Endothelial cell of umbilical vein (primary cell): ENCODE data around the gene ATP2B2. TPM values are rescaled to one million over a fixed set of nuclear protein-coding genes. Genes with fewer than 3 reads are reported as not detected.

Experiments
- BruUV-seq: library from RNA; stranded (reverse); fragments of 400-500 nt; replicated peaks from 2 replicates; lab custom pipeline; 2021; lab: Mats Ljungman, UMichigan
- CTCF ChIA-PET: fragments of 300-600, 350-600 bp; sonication (Branson Sonifier 250); formaldehyde crosslinking; loops from one replicate; lab custom pipeline; 2021; ENCODE audit warnings: antibody characterized with exemption, inconsistent platforms; lab: Charles Lee
- POLR2A ChIA-PET: fragments of 300-600, 350-600 bp; sonication (Branson Sonifier 250); formaldehyde crosslinking; loops from one replicate; lab custom pipeline; 2021; ENCODE audit warnings: antibody characterized with exemption, inconsistent platforms; lab: Charles Lee
- DNase-seq: peaks from one replicate; pipeline ENCODE4 v3.0.0-alpha.2; 2011; ENCODE audit warnings: low read depth, low spot score
- FAIRE-seq: peaks from 2 replicates; lab custom pipeline; 2011; peaks lifted over from hg19 to GRCh38; lab: Jason Lieb, UNC
- H2AFZ ChIP-seq: 2 replicates; pipeline ENCODE4 v1.6.0; 2012; ENCODE audit warnings: low read depth, low read length, control low read depth, inconsistent platforms
- H3K27ac ChIP-seq: 2 replicates; pipeline ENCODE4 v1.5.1; 2011; ENCODE audit warnings: low read depth, mild to moderate bottlenecking, control low read depth, low read length, moderate library complexity; ENCODE audit not compliant: insufficient read depth
- H3K27me3 ChIP-seq, 2 experiments: 2 replicates each; pipeline versions ENCODE4 v1.6.0 to v1.6.1; 2011; ENCODE audit warnings: low read length in 2 of 2, mixed read lengths in 1 of 2; ENCODE audit not compliant: control insufficient read depth in 2 of 2, insufficient read depth in 2 of 2
- H3K36me3 ChIP-seq, 2 experiments: 2 replicates in 1 of 2; 3 replicates in 1 of 2; pipeline ENCODE4 v1.5.1; 2011; ENCODE audit warnings: low read length in 2 of 2, mild to moderate bottlenecking in 1 of 2, moderate library complexity in 1 of 2; ENCODE audit not compliant: control insufficient read depth in 2 of 2, insufficient read depth in 2 of 2; ENCODE audit errors: extremely low read depth in 1 of 2
- H3K4me1 ChIP-seq: 3 replicates; pipeline ENCODE4 v1.5.1; 2011; ENCODE audit warnings: mild to moderate bottlenecking, low read length; ENCODE audit not compliant: control insufficient read depth, insufficient read depth; ENCODE audit errors: extremely low read depth
- H3K4me2 ChIP-seq: 2 replicates; pipeline ENCODE4 v1.6.1; 2011; ENCODE audit warnings: low read length, control low read depth, mixed read lengths; ENCODE audit not compliant: insufficient read depth
- H3K4me3 ChIP-seq, 3 experiments: fragments of 200-600 bp in 1 of 3; sonication (generic), shearing (Covaris generic) in 1 of 3; replicated peaks in 1 of 3; 2 replicates each; pipeline ENCODE4 v1.5.1; 2011 to 2016; ENCODE audit warnings: control low read depth in 3 of 3, low read length in 3 of 3, mild to moderate bottlenecking in 2 of 3, inconsistent platforms in 1 of 3, low read depth in 1 of 3, moderate library complexity in 1 of 3; ENCODE audit not compliant: insufficient read depth in 1 of 3
- H3K79me2 ChIP-seq: 2 replicates; pipeline ENCODE4 v1.6.0; 2012; ENCODE audit warnings: low read length, inconsistent platforms; ENCODE audit not compliant: control insufficient read depth, insufficient read depth
- H3K9ac ChIP-seq: replicated peaks from 2 replicates; pipeline ENCODE3; 2011; ENCODE audit warnings: low read length, control low read depth; ENCODE audit not compliant: insufficient read depth; ENCODE audit errors: extremely low read depth
- H3K9me1 ChIP-seq: replicated peaks from 3 replicates; pipeline ENCODE4 v1.6.0; 2011; ENCODE audit warnings: mild to moderate bottlenecking, low read length; ENCODE audit not compliant: control insufficient read depth, insufficient read depth; ENCODE audit errors: extremely low read depth
- H3K9me3 ChIP-seq: replicated peaks from 2 replicates; pipeline ENCODE4 v1.5.1; 2012; ENCODE audit warnings: low read length, inconsistent platforms; ENCODE audit not compliant: control insufficient read depth, insufficient read depth
- H4K20me1 ChIP-seq: replicated peaks from 2 replicates; pipeline ENCODE3; 2011; ENCODE audit warnings: mild to moderate bottlenecking, low read length; ENCODE audit not compliant: control insufficient read depth, insufficient read depth; ENCODE audit errors: extremely low read depth
- CTCF ChIP-seq, 2 donors: IDR thresholded peaks; 1 replicate in 1 of 2; 2 replicates in 1 of 2; pipeline ENCODE4 v1.5.1; 2011; ENCODE audit warnings: low read length in 2 of 2, mild to moderate bottlenecking in 2 of 2, moderate library complexity in 2 of 2, control low read depth in 1 of 2, inconsistent platforms in 1 of 2, low read depth in 1 of 2; ENCODE audit not compliant: insufficient read depth in 1 of 2; ENCODE audit errors: extremely low read depth in 1 of 2
- EZH2 ChIP-seq: IDR thresholded peaks from 2 replicates; pipeline ENCODE4 v1.6.1; 2012; ENCODE audit warnings: borderline replicate concordance, low read depth, mild to moderate bottlenecking, moderate library complexity, low read length, inconsistent platforms; ENCODE audit not compliant: severe bottlenecking
- FOS ChIP-seq: IDR thresholded peaks from 2 replicates; pipeline ENCODE4 v1.6.1; 2011; ENCODE audit warnings: mild to moderate bottlenecking, low read length, moderate library complexity, borderline replicate concordance; ENCODE audit not compliant: insufficient read depth
- GATA2 ChIP-seq: IDR thresholded peaks from 2 replicates; pipeline ENCODE4 v1.7.0; 2011; ENCODE audit warnings: low read depth, mild to moderate bottlenecking, moderate library complexity, mixed read lengths, low read length; ENCODE audit not compliant: insufficient read length, insufficient read depth
- JUN ChIP-seq: IDR thresholded peaks from 2 replicates; pipeline ENCODE4 v1.6.1; 2011; ENCODE audit warnings: borderline replicate concordance, low read depth; ENCODE audit not compliant: insufficient read length, insufficient read depth
- MAX ChIP-seq: IDR thresholded peaks from 2 replicates; pipeline ENCODE4 v1.6.1; 2011; ENCODE audit not compliant: insufficient read depth, insufficient read length
- MYC ChIP-seq: IDR thresholded peaks from one replicate; pipeline ENCODE4 v1.6.1; 2011; ENCODE audit warnings: mild to moderate bottlenecking, low read depth, low read length
- POLR2A ChIP-seq: IDR thresholded peaks from 2 replicates; pipeline ENCODE4 v1.6.1; 2012; ENCODE audit warnings: low read depth, mild to moderate bottlenecking, control low read depth, low read length
- POLR2AphosphoS5 ChIP-seq: IDR thresholded peaks from 2 replicates; pipeline ENCODE4 v1.6.1; 2012; ENCODE audit warnings: low read depth, mild to moderate bottlenecking, control low read depth, low read length, moderate library complexity; ENCODE audit not compliant: insufficient read depth
- dilution Hi-C: fragments of 300-500 bp; cut with MboI; formaldehyde crosslinking; loops from one replicate; pipeline ENCODE4 v1.15.0; 2019; ENCODE audit warnings: low sequenced_read_pairs; ENCODE audit not compliant: extremely low pct_ligation_motif_present
- intact Hi-C: fragments of 100-400 bp; cut with micrococcal nuclease; formaldehyde crosslinking; loops from one replicate; pipeline ENCODE4 v1.10.0; 2022
- polyA plus RNA-seq, 4 experiments: library from polyadenylated mRNA; depleted of rRNA in 3 of 4; stranded (reverse) in 3 of 4; unstranded in 1 of 4; fragments of >200 nt; gene quantifications; 2 replicates each; pipeline versions ENCODE4 v1.2.1 to v1.2.3, GENCODE V29; 2011 to 2012; ENCODE audit warnings: missing spikeins in 1 of 4
- total RNA-seq: library from RNA; stranded (reverse); gene quantifications from 2 replicates; pipeline ENCODE4 v1.2.3, GENCODE V29; 2021

ATP2B2 gene
- total and polyA plus RNA-seq, 2 donors (not counting 3 experiments of a cell fraction or from before 2014, with no cell fraction given): not detected

DNA sequence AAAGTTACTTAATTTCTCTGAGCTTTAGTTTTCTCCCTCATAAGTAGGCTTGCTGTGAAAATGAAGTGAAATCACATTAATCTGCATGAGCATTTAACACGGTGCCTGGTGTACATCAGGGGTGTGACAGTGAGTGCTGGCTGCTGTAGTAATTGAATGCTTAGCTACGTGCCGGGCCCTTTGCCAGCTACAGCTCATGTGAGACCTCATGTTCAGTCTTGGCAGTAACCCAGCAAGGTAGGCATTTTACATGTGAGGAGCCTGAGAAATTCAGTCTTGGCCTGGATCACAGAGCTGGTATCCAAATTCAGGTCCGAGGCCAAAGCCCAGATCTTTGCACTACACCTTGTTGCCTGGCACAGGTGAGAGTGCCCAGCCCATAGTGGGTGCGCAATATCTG is 221.7 kb downstream of the ATP2B2 start:
- intact Hi-C loops (no loop called here), dilution Hi-C loops (no loop called here)
- no peaks in the 10 kb centered on the region for H3K9me1 ChIP-seq
- ChIA-PET CTCF (interaction anchor here (0.9 to 2.0 kb wide), 4 partner anchors 9 to 22 kb away, joined by 3 to 5 read pairs (median 3); partner anchors contain the start of gene GHRL), POLR2A (no interaction called here)
- H3K9ac ChIP-seq: no peak overlapping the region
- no peak overlapping the region for H3K27ac ChIP-seq
- no peak overlapping the region for H3K4me2 ChIP-seq
- no peak overlapping the region for H2AFZ ChIP-seq
- no peaks in the 10 kb centered on the region for H3K27me3 ChIP-seq
- no peak for FAIRE-seq
- TF ChIP-seq CTCF (IDR thresholded peaks at IDR 0.05; ENCODE audit: extremely low read depth in 1 of 2, insufficient read depth in 1 of 2, low read depth in 1 of 2, low read length in 2 of 2): no peak
- no peak for TF ChIP-seq EZH2
- TF ChIP-seq MYC: no peak
- no peak for TF ChIP-seq GATA2
- TF ChIP-seq JUN: no peak
- TF ChIP-seq POLR2AphosphoS5: no peak
- TF ChIP-seq POLR2A: no peak
- no peak for TF ChIP-seq MAX
- no peak for TF ChIP-seq FOS
- no TSS peak for BruUV-seq
- no peak for DNase-seq
- H3K79me2 ChIP-seq: no peaks in the 10 kb centered on the region
- no peaks in the 10 kb centered on the region for H3K9me3 ChIP-seq
- H4K20me1 ChIP-seq: no peaks in the 10 kb centered on the region
- no peak overlapping the region for H3K4me3 ChIP-seq
- peaks cover under 1 to 10% of the 10 kb centered on the region in 2 experiments for H3K36me3 ChIP-seq
- H3K4me1 ChIP-seq: no peaks in the 10 kb centered on the region
